Esophagus muscularis mucosa (tissue), 4 donors: ENCODE measurements around the gene CDCA7L. TPM values are rescaled to one million over a fixed set of nuclear protein-coding genes. Genes with fewer than 3 reads are reported as not detected.

Source experiments
- DNase-seq: peaks from one replicate; pipeline ENCODE4 v3.0.0-alpha.2; 2017; ENCODE audit errors: extremely low spot score
- H3K27ac ChIP-seq, 4 donors: fragments of 200-600 bp; sonication (generic); replicated peaks in 1 of 4; 1 replicate in 3 of 4; 2 replicates in 1 of 4; pipeline ENCODE4 v1.5.1; 2016 to 2019; ENCODE audit warnings: mild to moderate bottlenecking in 1 of 4
- H3K27me3 ChIP-seq, 4 donors: fragments of 200-600 bp; sonication (generic); one replicate each; pipeline versions ENCODE4 v1.5.1 to v1.6.0; 2016 to 2019
- H3K36me3 ChIP-seq, 4 donors: fragments of 200-600 bp; sonication (generic); one replicate each; pipeline ENCODE4 v1.5.1; 2016 to 2019
- H3K4me1 ChIP-seq, 4 donors: fragments of 200-600 bp; sonication (generic); one replicate each; pipeline ENCODE4 v1.5.1; 2016 to 2019
- H3K4me3 ChIP-seq, 4 donors: fragments of 200-600 bp; sonication (generic); 1 replicate in 2 of 4; 2 replicates in 2 of 4; pipeline ENCODE4 v1.5.1; 2016 to 2019; ENCODE audit warnings: mild to moderate bottlenecking in 4 of 4, moderate library complexity in 1 of 4
- H3K9me3 ChIP-seq, 4 donors: fragments of 200-600 bp; sonication (generic); 1 replicate in 3 of 4; 2 replicates in 1 of 4; pipeline ENCODE4 v1.5.1; 2016 to 2019
- CTCF ChIP-seq, 3 experiments: fragments of 200-600 bp in 2 of 3; fragments of 450-650 bp in 1 of 3; sonication (generic) in 2 of 3; IDR thresholded peaks; one replicate each; pipeline ENCODE4 v1.5.1; 2017 to 2019; ENCODE audit warnings: antibody characterized with exemption in 3 of 3, mild to moderate bottlenecking in 2 of 3, moderate library complexity in 1 of 3
- EP300 ChIP-seq: sonication (generic); formaldehyde crosslinking; IDR thresholded peaks from one replicate; pipeline ENCODE4 v1.6.1; 2017; ENCODE audit warnings: antibody characterized with exemption
- POLR2A ChIP-seq: fragments of 450-650 bp; IDR thresholded peaks from one replicate; pipeline ENCODE4 v1.6.1; 2017; ENCODE audit warnings: antibody characterized with exemption, moderate library complexity, mild to moderate bottlenecking, low read depth
- POLR2AphosphoS5 ChIP-seq, 2 donors: sonication (generic); formaldehyde crosslinking; IDR thresholded peaks; one replicate each; pipeline ENCODE4 v1.6.1; 2017; ENCODE audit warnings: antibody characterized with exemption in 2 of 2
- WGBS: methylation state at CpG from one replicate; pipeline ENCODE4 v1.1.5; 2018; 5-methylcytosine and 5-hydroxymethylcytosine counted together
- intact Hi-C: fragments of 100-400 bp; cut with DNase I; formaldehyde crosslinking; loops from one replicate; pipeline ENCODE4 v1.15.1; 2023
- total RNA-seq, 4 donors: library from RNA; depleted of rRNA; stranded (reverse); fragments of >200 nt; gene quantifications; one replicate each; pipeline versions ENCODE4 v1.1.0 to v1.2.1, GENCODE V29; 2016

CDCA7L gene
- total RNA-seq, 4 donors from 2014 or later: 19.5 to 61.6 (median 25.2) TPM

GRCh38 chr7:21981524-21981923 is 35.8 kb upstream of the CDCA7L start:
- Histone ChIP-seq H3K27me3 (no peaks in the 10 kb centered on the region), H3K36me3 (no peaks in the 10 kb centered on the region), H3K4me1 (no peaks in the 10 kb centered on the region), H3K27ac (no peak overlapping the region), H3K9me3 (no peaks in the 10 kb centered on the region), H3K4me3 (no peak overlapping the region)
- WGBS: 85% methylated on average over 2 of the region's 2 CpGs
- TF ChIP-seq EP300 (no peak), CTCF (IDR thresholded peaks at IDR 0.05) (no peak), POLR2AphosphoS5 (IDR thresholded peaks at IDR 0.05) (no peak), POLR2A (no peak)
- intact Hi-C loops: no loop called here
- peak; percentile 72 for DNase-seq

DNA sequence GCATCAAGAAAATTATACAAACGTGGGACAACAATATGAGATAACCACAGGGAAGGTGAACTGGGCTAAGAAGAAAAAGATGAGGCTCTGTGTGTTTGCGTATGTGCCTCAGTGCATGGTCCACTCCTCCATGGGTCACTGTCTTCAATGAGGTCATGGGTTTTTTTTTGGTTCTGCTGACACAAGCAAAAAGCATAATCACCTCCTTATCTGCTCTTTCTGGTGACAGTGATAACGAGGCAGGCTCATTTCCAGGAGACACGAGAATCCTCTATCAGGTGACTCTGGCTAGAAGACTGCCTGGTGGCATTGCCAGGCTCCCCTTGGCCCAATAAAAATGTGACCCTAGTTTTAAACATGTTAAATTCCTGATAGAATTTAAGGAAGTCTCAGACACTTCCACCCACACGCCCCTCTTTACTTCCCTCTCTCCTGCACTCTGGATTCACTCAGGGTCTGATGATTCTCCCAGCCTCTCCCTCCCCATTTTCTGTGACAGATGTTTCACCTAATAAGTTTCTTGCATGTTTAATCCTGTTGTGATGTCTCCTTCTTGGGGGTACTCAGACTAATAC is 35.3 kb upstream of the CDCA7L start:
- H3K27ac ChIP-seq: no peak overlapping the region
- intact Hi-C loops: no loop called here
- 78% methylated on average over 5 of the region's 5 CpGs for WGBS
- no peaks in the 10 kb centered on the region for H3K27me3 ChIP-seq
- H3K9me3 ChIP-seq: no peaks in the 10 kb centered on the region
- H3K4me3 ChIP-seq: no peak overlapping the region
- H3K36me3 ChIP-seq: no peaks in the 10 kb centered on the region
- TF ChIP-seq EP300: no peak
- no peak for TF ChIP-seq POLR2A
- no peak for TF ChIP-seq CTCF (IDR thresholded peaks at IDR 0.05)
- no peak for TF ChIP-seq POLR2AphosphoS5 (IDR thresholded peaks at IDR 0.05)
- no peaks in the 10 kb centered on the region for H3K4me1 ChIP-seq
- peak; percentile 60 for DNase-seq

DNA sequence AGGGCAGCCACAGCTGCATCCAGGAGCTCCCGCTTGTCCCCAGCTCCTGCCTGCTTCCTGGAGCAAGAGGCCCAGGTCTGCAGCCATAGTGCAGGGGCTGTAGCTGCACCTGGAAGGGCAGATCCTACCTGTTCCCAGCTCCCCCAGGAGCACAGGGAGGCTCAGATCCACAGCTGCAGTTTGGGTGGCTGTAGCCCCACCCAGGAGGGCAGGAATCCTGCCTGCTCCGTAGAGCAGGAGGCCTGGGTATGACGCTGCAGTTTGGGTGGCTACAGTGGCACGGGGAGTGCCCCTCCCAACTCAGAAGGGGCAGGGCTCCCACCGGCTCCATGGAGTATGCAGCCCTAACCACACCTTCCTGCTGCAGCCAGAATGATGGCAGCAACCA is 26.7 kb upstream of the CDCA7L start:
- Histone ChIP-seq H3K4me3 (no peak overlapping the region), H3K27me3 (no peaks in the 10 kb centered on the region), H3K4me1 (no peaks in the 10 kb centered on the region), H3K36me3 (no peaks in the 10 kb centered on the region), H3K27ac (no peak overlapping the region), H3K9me3 (no peaks in the 10 kb centered on the region)
- peak; percentile 66 for DNase-seq
- TF ChIP-seq POLR2AphosphoS5 (IDR thresholded peaks at IDR 0.05) (no peak), CTCF (IDR thresholded peaks at IDR 0.05) (no peak), POLR2A (no peak), EP300 (no peak)
- intact Hi-C loops: no loop called here
- 62% methylated on average over 4 of the region's 5 CpGs for WGBS

DNA sequence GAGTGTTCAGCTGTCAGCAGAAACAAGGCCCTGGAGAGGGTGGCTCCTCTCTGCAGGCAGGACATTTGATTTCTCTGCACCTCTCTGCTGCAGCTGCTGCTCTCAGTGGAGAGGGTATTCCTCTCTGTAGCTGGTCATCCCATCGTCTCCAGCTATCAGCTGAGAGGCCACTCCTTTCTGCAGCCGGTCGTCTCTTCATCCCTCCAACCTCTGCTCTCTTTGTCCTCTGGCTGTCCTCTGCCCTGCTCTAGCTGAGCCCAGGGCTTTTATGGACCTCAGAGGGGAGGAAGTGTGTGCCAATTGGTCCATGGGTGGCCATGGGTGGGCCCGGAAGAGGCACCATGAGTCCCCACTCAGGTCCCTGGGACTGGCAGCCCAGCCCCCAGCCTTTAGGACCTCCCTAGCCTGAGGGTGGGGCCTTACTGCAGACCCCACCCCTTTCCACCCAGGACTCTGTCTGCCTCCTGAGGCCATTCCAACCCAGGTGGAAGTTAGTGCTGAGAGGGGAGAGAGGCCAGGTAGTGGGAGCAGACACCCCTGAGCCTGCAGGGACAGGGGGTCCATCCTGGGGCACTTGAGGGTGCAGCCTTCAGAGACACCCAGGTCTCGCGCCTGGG is 26.2 kb upstream of the CDCA7L start:
- no peak overlapping the region for H3K27ac ChIP-seq
- TF ChIP-seq EP300 (no peak), CTCF (IDR thresholded peaks at IDR 0.05) (no peak), POLR2A (no peak), POLR2AphosphoS5 (IDR thresholded peaks at IDR 0.05) (no peak)
- peak; percentile 21 for DNase-seq
- H3K4me1 ChIP-seq: no peaks in the 10 kb centered on the region
- no peaks in the 10 kb centered on the region for H3K27me3 ChIP-seq
- no peak overlapping the region for H3K4me3 ChIP-seq
- no peaks in the 10 kb centered on the region for H3K36me3 ChIP-seq
- 100% methylated on average over 4 of the region's 6 CpGs for WGBS
- no peaks in the 10 kb centered on the region for H3K9me3 ChIP-seq
- intact Hi-C loops: no loop called here

DNA sequence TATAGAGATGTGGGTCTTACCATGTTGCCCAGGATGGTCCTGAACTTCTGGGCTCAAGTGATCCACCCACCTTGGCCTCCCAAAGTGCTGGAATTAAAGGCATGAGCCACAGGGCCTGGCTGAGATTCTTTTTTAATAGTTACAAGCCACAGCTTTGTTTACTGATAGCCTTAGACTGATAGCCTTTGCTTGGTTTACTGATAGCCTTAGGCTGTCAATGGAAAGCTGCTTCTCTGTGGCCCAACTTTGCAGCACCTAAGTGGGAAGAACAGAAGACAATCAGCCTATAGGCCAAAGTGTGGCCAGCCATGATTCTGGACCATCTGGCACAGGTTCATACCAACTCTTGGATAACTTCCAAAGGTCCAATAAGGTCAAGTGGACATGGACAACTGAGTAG is 24.1 kb upstream of the CDCA7L start:
- intact Hi-C loops: loop anchor here (5.0 kb wide), 1 partner anchor 73 kb away; no protein-coding TSS in a partner anchor
- no peak overlapping the region for H3K4me3 ChIP-seq
- DNase-seq: peak; percentile 31

More for the DNA sequence above, 24.1 kb upstream of the CDCA7L start:
- TF ChIP-seq POLR2A (no peak), POLR2AphosphoS5 (IDR thresholded peaks at IDR 0.05) (no peak), EP300 (no peak), CTCF (IDR thresholded peaks at IDR 0.05) (no peak)
- H3K36me3 ChIP-seq: no peaks in the 10 kb centered on the region
- H3K27ac ChIP-seq: no peak overlapping the region
- H3K9me3 ChIP-seq: no peaks in the 10 kb centered on the region
- H3K27me3 ChIP-seq: no peaks in the 10 kb centered on the region
- no peaks in the 10 kb centered on the region for H3K4me1 ChIP-seq
